OCI-LY1 (cell line): Measurements from ENCODE around the gene MAP7D1.

Source experiments
- H2AFZ ChIP-seq: fragments of 200-600 bp; sonication (generic), shearing (Covaris generic); 2 replicates; pipeline ENCODE4 v1.6.0; 2014; ENCODE audit warnings: antibody characterized with exemption, mild to moderate bottlenecking, low read length
- H3F3A ChIP-seq: fragments of 200-600 bp; sonication (generic), shearing (Covaris generic); 2 replicates; pipeline ENCODE4 v1.6.0; 2014; ENCODE audit warnings: mild to moderate bottlenecking, antibody characterized with exemption, low read length, moderate library complexity; ENCODE audit not compliant: insufficient read depth
- H3K27ac ChIP-seq: fragments of 200-600 bp; sonication (generic); 2 replicates; pipeline ENCODE4 v1.5.1; 2014; ENCODE audit warnings: low read length, mixed run types, mild to moderate bottlenecking, low read depth; ENCODE audit not compliant: poor library complexity, severe bottlenecking
- H3K27me3 ChIP-seq: fragments of 200-600 bp; sonication (generic); 2 replicates; pipeline ENCODE4 v1.6.0; 2014; ENCODE audit warnings: antibody characterized with exemption, mild to moderate bottlenecking, low read length, moderate library complexity; ENCODE audit not compliant: insufficient read depth
- H3K36me3 ChIP-seq: fragments of 200-600 bp; sonication (generic); 2 replicates; pipeline ENCODE4 v1.6.1; 2014; ENCODE audit warnings: mild to moderate bottlenecking, antibody characterized with exemption, low read length, moderate library complexity, mixed read lengths; ENCODE audit not compliant: insufficient read depth
- H3K4me1 ChIP-seq: fragments of 200-600 bp; sonication (generic); 2 replicates; pipeline ENCODE4 v1.5.1; 2014; ENCODE audit warnings: mild to moderate bottlenecking, low read length, moderate library complexity; ENCODE audit not compliant: insufficient read depth, severe bottlenecking
- H3K4me2 ChIP-seq: fragments of 200-600 bp; sonication (generic), shearing (Covaris generic); 2 replicates; pipeline ENCODE4 v1.6.1; 2014; ENCODE audit warnings: low read length
- H3K4me3 ChIP-seq: fragments of 200-600 bp; sonication (generic); 2 replicates; pipeline ENCODE4 v1.5.1; 2014; ENCODE audit warnings: low read length, low read depth, mild to moderate bottlenecking, mixed read lengths; ENCODE audit not compliant: poor library complexity, severe bottlenecking
- H3K79me2 ChIP-seq: fragments of 200-600 bp; shearing (Covaris generic); 2 replicates; pipeline ENCODE4 v1.6.1; 2016; ENCODE audit warnings: mixed run types, low read length, mixed read lengths; ENCODE audit not compliant: insufficient read depth
- H3K9ac ChIP-seq: fragments of 200-600 bp; sonication (generic), shearing (Covaris generic); 2 replicates; pipeline ENCODE4 v1.6.1; 2014; ENCODE audit warnings: mild to moderate bottlenecking, low read length, mixed read lengths
- H3K9me2 ChIP-seq: fragments of 200-600 bp; sonication (generic), shearing (Covaris generic); 2 replicates; pipeline ENCODE4 v1.6.1; 2014; ENCODE audit warnings: low read depth, mild to moderate bottlenecking, low read length, mixed read lengths
- H3K9me3 ChIP-seq: fragments of 200-600 bp; shearing (Covaris generic); 2 replicates; pipeline ENCODE4 v1.6.1; 2014; ENCODE audit warnings: low read length, mixed read lengths
- H4K20me1 ChIP-seq: fragments of 200-600 bp; sonication (generic), shearing (Covaris generic); 2 replicates; pipeline ENCODE4 v1.6.0; 2016; ENCODE audit warnings: mild to moderate bottlenecking, low read length; ENCODE audit not compliant: insufficient read depth
- CTCF ChIP-seq: fragments of 200-600 bp; sonication (generic), shearing (Covaris generic); IDR thresholded peaks from 2 replicates; pipeline ENCODE4 v1.5.1; 2017; ENCODE audit warnings: mild to moderate bottlenecking, antibody characterized with exemption, low read length, moderate library complexity, mixed read lengths
- EZH2 ChIP-seq: fragments of 200-600 bp; sonication (generic), shearing (Covaris generic); IDR thresholded peaks from 2 replicates; pipeline ENCODE4 v1.8.0; 2017; ENCODE audit warnings: borderline replicate concordance, mixed run types, mild to moderate bottlenecking, antibody characterized with exemption, low read length, moderate library complexity, mixed read lengths

The MAP7D1 gene

DNA sequence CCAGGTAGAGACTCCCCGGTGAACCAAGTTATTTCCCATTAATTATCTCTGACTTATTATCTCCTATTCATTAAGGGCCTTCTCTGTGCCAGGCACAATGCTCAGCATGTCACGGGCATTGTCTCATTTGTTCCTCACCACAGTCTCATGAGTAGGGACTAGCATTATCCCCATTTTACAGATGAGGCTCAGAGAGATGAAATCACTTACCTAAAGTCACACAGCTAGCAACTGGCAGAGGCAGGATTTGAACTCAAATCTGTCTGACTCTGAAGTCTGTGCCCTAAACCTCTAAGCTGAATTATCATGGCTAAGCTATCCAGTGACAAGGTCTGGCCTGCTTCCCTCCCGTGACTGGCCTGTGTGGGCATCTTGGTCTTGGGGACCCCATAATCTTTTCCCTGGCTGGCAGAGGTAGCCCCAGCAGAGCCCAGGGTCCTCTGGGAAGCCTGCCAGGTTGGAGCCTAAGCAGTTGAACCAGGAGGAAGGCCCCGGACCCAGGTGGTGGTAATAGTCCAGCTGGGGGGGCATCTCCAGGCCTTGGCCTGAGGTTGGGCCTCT, 4.5 kb downstream of the MAP7D1 start:
- peak overlapping the region; percentile 40 for H3K4me3 ChIP-seq
- no peak for TF ChIP-seq CTCF
- no peak for TF ChIP-seq EZH2

DNA sequence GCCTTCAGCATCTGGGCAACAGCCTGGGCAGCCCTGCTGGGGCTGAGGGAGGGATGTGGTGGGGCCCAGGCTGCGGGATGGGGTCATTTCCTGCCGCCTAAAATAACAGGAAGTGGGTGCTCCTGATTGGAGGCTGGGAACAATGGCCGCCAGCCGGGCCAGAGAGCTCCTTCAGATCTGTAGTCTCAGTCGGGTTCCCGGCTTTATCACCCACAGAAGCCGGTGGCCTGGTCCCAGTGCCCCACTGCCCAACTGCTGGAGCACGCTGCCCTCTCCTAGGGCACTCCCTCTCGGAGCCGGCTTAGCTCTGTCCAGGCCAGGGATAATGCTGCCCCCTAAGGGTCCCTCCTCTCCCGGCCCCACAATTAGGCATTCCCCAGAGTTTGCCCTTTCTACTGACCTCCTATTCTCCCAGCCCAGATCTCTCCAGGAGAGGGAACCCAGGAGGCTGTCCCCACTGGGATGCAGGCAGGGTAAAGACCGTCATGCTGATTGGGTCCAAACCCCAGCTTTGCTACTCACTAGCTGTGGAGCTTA, 5.1 kb downstream of the MAP7D1 start:
- Histone ChIP-seq H4K20me1 (no peaks in the 10 kb centered on the region), H3K4me3 (peak overlapping the region; percentile 40), H3F3A (no peaks in the 10 kb centered on the region), H3K79me2 (peaks cover 50% of the 10 kb centered on the region), H3K36me3 (no peaks in the 10 kb centered on the region), H3K9ac (peak overlapping the region; percentile 50), H3K4me1 (peaks cover 84% of the 10 kb centered on the region), H3K27me3 (no peaks in the 10 kb centered on the region), H2AFZ (no peak overlapping the region), H3K4me2 (peak overlapping the region; percentile 74), H3K27ac (peak overlapping the region; percentile 85), H3K9me3 (no peaks in the 10 kb centered on the region), H3K9me2 (no peaks in the 10 kb centered on the region)
- TF ChIP-seq CTCF (peak; percentile 41; the same call in 1 of the 2 replicates), EZH2 (no peak)

More for the DNA sequence above, 4.5 kb downstream of the MAP7D1 start:
- Histone ChIP-seq H3F3A (no peaks in the 10 kb centered on the region), H3K27ac (peak overlapping the region; percentile 85), H3K9ac (peak overlapping the region; percentile 50), H3K27me3 (no peaks in the 10 kb centered on the region), H4K20me1 (no peaks in the 10 kb centered on the region), H3K79me2 (peaks cover 50% of the 10 kb centered on the region), H3K9me3 (no peaks in the 10 kb centered on the region), H3K4me1 (peaks cover 79% of the 10 kb centered on the region), H3K36me3 (no peaks in the 10 kb centered on the region), H3K9me2 (no peaks in the 10 kb centered on the region), H2AFZ (no peak overlapping the region), H3K4me2 (peak overlapping the region; percentile 74)

DNA sequence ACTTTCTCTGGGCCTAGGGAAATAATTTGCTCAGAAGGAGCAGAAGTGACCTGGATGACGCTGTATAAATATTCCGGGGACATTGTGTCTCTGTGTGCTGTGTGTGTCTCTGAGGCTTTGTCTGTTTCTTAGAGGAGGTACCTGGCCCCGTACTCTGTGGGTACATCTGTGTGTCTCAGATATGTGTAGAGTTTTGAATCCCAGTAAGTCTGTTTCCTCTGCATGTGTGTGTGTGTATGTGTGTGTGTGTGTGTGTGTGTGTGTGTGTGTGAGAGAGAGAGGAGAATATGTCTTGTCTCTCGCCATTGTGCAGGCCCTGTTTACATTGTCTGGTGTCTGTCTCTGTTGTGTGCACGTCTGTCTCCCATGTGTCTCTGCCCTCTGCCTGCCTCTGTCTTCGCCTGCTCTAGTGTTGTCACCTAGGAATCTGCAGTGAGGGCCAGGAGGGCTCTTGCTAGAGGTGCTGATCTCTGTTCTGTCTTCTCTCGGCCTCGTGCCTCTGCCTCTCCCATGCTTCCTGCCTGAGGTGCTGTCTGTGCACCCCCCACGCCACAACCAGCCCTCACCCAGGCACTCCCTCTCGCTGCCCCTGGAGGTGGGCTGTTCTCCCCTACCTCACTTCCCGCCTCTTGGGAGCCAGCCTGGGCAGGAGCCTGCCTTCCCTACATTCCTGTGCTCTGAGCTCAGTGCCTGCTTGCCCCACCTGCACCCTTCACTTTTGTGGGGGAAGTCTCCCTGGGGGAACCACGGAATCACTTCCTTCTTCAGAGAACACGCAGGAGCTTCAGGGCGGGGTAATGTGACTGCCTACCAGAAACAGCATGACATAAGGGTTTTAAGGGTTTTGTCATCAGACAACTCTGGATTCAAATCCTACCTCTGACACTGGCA, 5.9 kb downstream of the MAP7D1 start:
- H3K9me2 ChIP-seq = no peaks in the 10 kb centered on the region
- H4K20me1 ChIP-seq = no peaks in the 10 kb centered on the region
- peak overlapping the region; percentile 50; the same call in 1 of the 2 replicates for H3K9ac ChIP-seq
- no peaks in the 10 kb centered on the region for H3K36me3 ChIP-seq
- peak overlapping the region; percentile 40 for H3K4me3 ChIP-seq
- no peaks in the 10 kb centered on the region for H3F3A ChIP-seq
- H3K27me3 ChIP-seq = no peaks in the 10 kb centered on the region
- no peak overlapping the region for H2AFZ ChIP-seq
- TF ChIP-seq EZH2 (no peak), CTCF (no peak)
- H3K4me2 ChIP-seq = peak overlapping the region; percentile 74
- H3K4me1 ChIP-seq = peaks cover 92% of the 10 kb centered on the region
- H3K27ac ChIP-seq = peak overlapping the region; percentile 85
- no peaks in the 10 kb centered on the region for H3K9me3 ChIP-seq
- peaks cover 50% of the 10 kb centered on the region for H3K79me2 ChIP-seq
